ENCODE results near the gene SIRT7. TPM values are rescaled to one million over a fixed set of nuclear protein-coding genes. Genes with fewer than 3 reads are reported as not detected.

Gene SIRT7
- total RNA-seq, 1 experiment from 2014 or later = 78.3 TPM

- no peak overlapping the region for H2AFZ ChIP-seq
- H3K27ac ChIP-seq = no peak overlapping the region
- peak in 1 of 2 experiments; percentile 34 for DNase-seq
- BruUV-seq (replicated peaks) = no TSS peak
- no peaks in the 10 kb centered on the region for H4K20me1 ChIP-seq (ENCODE audit: insufficient read depth)
- POLR2A ChIA-PET (ENCODE audit: unreplicated experiment) = no interaction called here
- H3K4me2 ChIP-seq = no peak overlapping the region
- no peaks in the 10 kb centered on the region for H3K9me3 ChIP-seq (ENCODE audit: insufficient read depth, low read depth)
- H3K9me2 ChIP-seq (ENCODE audit: insufficient read depth) = no peaks in the 10 kb centered on the region
- H3K79me2 ChIP-seq (ENCODE audit: low read depth) = no peaks in the 10 kb centered on the region
- intact Hi-C loops (cut with micrococcal nuclease; ENCODE audit: unreplicated experiment) = no loop called here
- TF ChIP-seq, protein P1, sequence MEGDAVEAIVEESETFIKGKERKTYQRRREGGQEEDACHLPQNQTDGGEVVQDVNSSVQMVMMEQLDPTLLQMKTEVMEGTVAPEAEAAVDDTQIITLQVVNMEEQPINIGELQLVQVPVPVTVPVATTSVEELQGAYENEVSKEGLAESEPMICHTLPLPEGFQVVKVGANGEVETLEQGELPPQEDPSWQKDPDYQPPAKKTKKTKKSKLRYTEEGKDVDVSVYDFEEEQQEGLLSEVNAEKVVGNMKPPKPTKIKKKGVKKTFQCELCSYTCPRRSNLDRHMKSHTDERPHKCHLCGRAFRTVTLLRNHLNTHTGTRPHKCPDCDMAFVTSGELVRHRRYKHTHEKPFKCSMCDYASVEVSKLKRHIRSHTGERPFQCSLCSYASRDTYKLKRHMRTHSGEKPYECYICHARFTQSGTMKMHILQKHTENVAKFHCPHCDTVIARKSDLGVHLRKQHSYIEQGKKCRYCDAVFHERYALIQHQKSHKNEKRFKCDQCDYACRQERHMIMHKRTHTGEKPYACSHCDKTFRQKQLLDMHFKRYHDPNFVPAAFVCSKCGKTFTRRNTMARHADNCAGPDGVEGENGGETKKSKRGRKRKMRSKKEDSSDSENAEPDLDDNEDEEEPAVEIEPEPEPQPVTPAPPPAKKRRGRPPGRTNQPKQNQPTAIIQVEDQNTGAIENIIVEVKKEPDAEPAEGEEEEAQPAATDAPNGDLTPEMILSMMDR (conservative IDR thresholded peaks at IDR 0.05) = no peak; the same call in 1 of the 2 replicates
- TF ChIP-seq EZH2 (IDR thresholded peaks at IDR 0.05; ENCODE audit: low read depth) = no peak
- H3K4me1 ChIP-seq (replicated peaks; ENCODE audit: insufficient read depth) = peaks cover 8% of the 10 kb centered on the region
- H3K36me3 ChIP-seq (ENCODE audit: low read depth) = no peaks in the 10 kb centered on the region
- CTCF ChIA-PET = interaction anchor here (0.5 kb wide), 1 partner anchor 47 kb away, joined by 20 read pairs; no protein-coding TSS in a partner anchor
- H3F3A ChIP-seq (ENCODE audit: insufficient read depth, low read depth) = peaks cover under 1% of the 10 kb centered on the region; the same call in 1 of the 2 replicates
- no peak overlapping the region for H3K4me3 ChIP-seq
- H3K27me3 ChIP-seq (ENCODE audit: insufficient read depth, low read depth) = no peaks in the 10 kb centered on the region
Measured at GRCh38 chr17:81906476-81907218, 11.3 kb downstream of the SIRT7 start.

GRCh38 chr17:81905993-81906392 is 12.0 kb downstream of the SIRT7 start:
- DNase-seq = no peak
- TF ChIP-seq, protein P1 (conservative IDR thresholded peaks at IDR 0.05) = no peak
- no peak for TF ChIP-seq EZH2 (IDR thresholded peaks at IDR 0.05; ENCODE audit: low read depth)
- no peaks in the 10 kb centered on the region for H3K9me3 ChIP-seq (ENCODE audit: insufficient read depth, low read depth)
- H3K4me3 ChIP-seq = no peak overlapping the region
- H3K27me3 ChIP-seq (ENCODE audit: insufficient read depth, low read depth) = no peaks in the 10 kb centered on the region
- H4K20me1 ChIP-seq (ENCODE audit: insufficient read depth) = no peaks in the 10 kb centered on the region
- no peak overlapping the region for H3K27ac ChIP-seq
- CTCF ChIA-PET = interaction anchor here (0.5 kb wide), 1 partner anchor 48 kb away, joined by 20 read pairs; no protein-coding TSS in a partner anchor
- POLR2A ChIA-PET (ENCODE audit: unreplicated experiment) = no interaction called here
- H3F3A ChIP-seq (ENCODE audit: insufficient read depth, low read depth) = no peaks in the 10 kb centered on the region; the same call in 1 of the 2 replicates
- BruUV-seq (replicated peaks) = no TSS peak
- intact Hi-C loops (cut with micrococcal nuclease; ENCODE audit: unreplicated experiment) = no loop called here
- no peaks in the 10 kb centered on the region for H3K79me2 ChIP-seq (ENCODE audit: low read depth)
- H2AFZ ChIP-seq = no peak overlapping the region
- H3K36me3 ChIP-seq (ENCODE audit: low read depth) = no peaks in the 10 kb centered on the region
- H3K4me2 ChIP-seq = no peak overlapping the region
- no peaks in the 10 kb centered on the region for H3K9me2 ChIP-seq (ENCODE audit: insufficient read depth)
- H3K4me1 ChIP-seq (replicated peaks; ENCODE audit: insufficient read depth) = 0 out of 2 replicates have a peak, but pooled peaks cover 7% of the 10 kb centered on the region

DNA sequence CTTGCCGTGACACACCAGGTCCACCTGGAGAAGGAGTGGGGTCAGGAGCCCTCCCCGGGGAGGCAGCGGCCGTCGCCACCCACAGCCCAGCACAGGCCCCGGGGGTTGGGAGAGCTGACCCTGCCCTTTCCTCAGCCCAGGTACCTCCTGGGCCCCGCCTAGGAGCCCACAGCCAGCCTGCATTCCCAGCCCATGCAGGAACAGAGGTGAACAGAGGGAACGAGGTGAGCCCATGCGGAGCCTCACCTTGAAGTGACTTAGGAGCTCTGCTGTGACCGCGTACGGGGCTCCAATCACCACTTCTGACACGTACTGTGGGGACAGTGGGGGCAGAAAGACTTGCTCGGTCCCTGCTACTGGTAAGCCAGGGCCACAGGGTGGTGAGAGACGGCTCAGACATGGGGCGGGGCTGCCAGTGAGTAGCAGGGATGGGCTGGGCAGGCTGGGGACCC is 12.5 kb downstream of the SIRT7 start:
- TF ChIP-seq, protein P1 (conservative IDR thresholded peaks at IDR 0.05) = no peak
- no peak for TF ChIP-seq EZH2 (IDR thresholded peaks at IDR 0.05; ENCODE audit: low read depth)
- Histone ChIP-seq H3K4me1 (replicated peaks; ENCODE audit: insufficient read depth) (0 out of 2 replicates have a peak, but pooled peaks cover 7% of the 10 kb centered on the region), H3K27me3 (ENCODE audit: insufficient read depth, low read depth) (no peaks in the 10 kb centered on the region), H3K36me3 (ENCODE audit: low read depth) (no peaks in the 10 kb centered on the region), H3K4me2 (no peak overlapping the region), H3K79me2 (ENCODE audit: low read depth) (no peaks in the 10 kb centered on the region), H3K4me3 (no peak overlapping the region), H3F3A (ENCODE audit: insufficient read depth, low read depth) (no peaks in the 10 kb centered on the region; the same call in 1 of the 2 replicates), H3K9me3 (ENCODE audit: insufficient read depth, low read depth) (no peaks in the 10 kb centered on the region), H3K9me2 (ENCODE audit: insufficient read depth) (no peaks in the 10 kb centered on the region), H2AFZ (no peak overlapping the region), H3K27ac (no peak overlapping the region), H4K20me1 (ENCODE audit: insufficient read depth) (no peaks in the 10 kb centered on the region)
- ChIA-PET POLR2A (ENCODE audit: unreplicated experiment) (no interaction called here), CTCF (no interaction called here)
- BruUV-seq (replicated peaks) = no TSS peak
- intact Hi-C loops (cut with micrococcal nuclease; ENCODE audit: unreplicated experiment) = no loop called here
- DNase-seq = no peak
